Spleen (tissue), 7 donors: ENCODE data around the gene PSMG4.

ENCODE experiments used
- CTCF ChIP-seq, 11 experiments: fragments of 200-600 bp in 7 of 11; fragments of 450-650 bp in 4 of 11; sonication (generic) in 4 of 11; IDR thresholded peaks in 8 of 11; conservative IDR thresholded peaks in 3 of 11; 1 replicate in 7 of 11; 2 replicates in 4 of 11; pipeline versions ENCODE4 v1.4.0 to v1.8.0; 2016 to 2021; ENCODE audit warnings: antibody characterized with exemption in 11 of 11, inconsistent platforms in 4 of 11, mild to moderate bottlenecking in 1 of 11
- POLR2A ChIP-seq, 3 donors: fragments of 450-650 bp; IDR thresholded peaks; one replicate each; pipeline ENCODE4 v1.5.1; 2017; ENCODE audit warnings: antibody characterized with exemption in 3 of 3, mild to moderate bottlenecking in 1 of 3
- POLR2AphosphoS5 ChIP-seq, 3 donors: sonication (generic); formaldehyde crosslinking; IDR thresholded peaks; one replicate each; pipeline ENCODE4 v1.5.1; 2017; ENCODE audit warnings: antibody characterized with exemption in 3 of 3
- donor health status: DM: no; HTN: no; CAD: no; lungs with moderate emphysema.
- donor health status: DM: no; HTN: no; CAD: no.
- donor health status: DM: no; HTN: no; CAD: no.

GRCh38 chr6:3258201-3258600 lies 546 bp upstream of the PSMG4 start:
- TF ChIP-seq CTCF (IDR thresholded peaks at IDR 0.05 in 8 of 11, conservative IDR thresholded peaks at IDR 0.05 in 3 of 11) (no peak), POLR2A (IDR thresholded peaks at IDR 0.05) (no peak), POLR2AphosphoS5 (IDR thresholded peaks at IDR 0.05) (no peak)
